ENCODE measurements around the gene RNF214. TPM values are rescaled to one million over a fixed set of nuclear protein-coding genes. Genes with fewer than 3 reads are reported as not detected.
"Not testable (repeated sequence)": the region's sequence is repeated elsewhere in the genome, so short reads cannot be mapped to it uniquely, and the experiment has no call there.

The RNF214 gene
- total RNA-seq, 1 experiment from 2014 or later: 7.0 TPM

DNA sequence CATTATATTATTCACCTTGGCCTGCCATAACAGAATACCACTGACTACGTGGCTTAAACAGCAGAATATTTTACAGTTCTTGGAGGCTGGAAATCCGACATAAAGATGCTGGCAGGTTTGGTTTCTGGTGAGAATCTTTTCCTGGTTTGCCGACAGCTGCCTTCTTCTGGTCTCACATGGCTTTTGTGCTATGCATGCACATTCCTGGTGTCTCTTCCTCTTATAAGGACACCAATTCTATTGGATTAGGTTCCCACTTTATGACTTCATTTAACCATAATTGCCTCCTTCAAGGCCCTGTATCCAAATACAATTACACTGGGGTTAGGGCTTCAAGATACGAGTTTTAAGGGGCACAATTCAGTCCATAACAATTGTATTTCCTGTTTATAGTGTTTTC is 17.1 kb downstream of the RNF214 start:
- Histone ChIP-seq H3K4me2 (ENCODE audit: low read depth, low read length, poor library complexity, severe bottlenecking) (no peak overlapping the region), H2AFZ (ENCODE audit: low read length) (no peak overlapping the region), H3K27me3 (ENCODE audit: low read length) (no peaks in the 10 kb centered on the region), H4K20me1 (ENCODE audit: insufficient read depth, low read depth, low read length) (no peaks in the 10 kb centered on the region), H3K36me3 (ENCODE audit: insufficient read depth, low read length) (0 out of 2 replicates have a peak, but pooled peaks cover 3% of the 10 kb centered on the region), H3K9ac (ENCODE audit: low read length) (no peak overlapping the region), H3K4me1 (ENCODE audit: low read length) (no peaks in the 10 kb centered on the region), H3K27ac (ENCODE audit: low read length) (no peak overlapping the region), H3K9me2 (replicated peaks; ENCODE audit: insufficient read depth, low read length) (no peaks in the 10 kb centered on the region), H3K79me2 (ENCODE audit: low read length) (no peaks in the 10 kb centered on the region), H3K9me3 (ENCODE audit: low read length) (no peaks in the 10 kb centered on the region), H3K4me3 (ENCODE audit: low read length) (no peak overlapping the region)
- DNase-seq: no peak

- Histone ChIP-seq H3K4me3 (ENCODE audit: low read length) (no peak overlapping the region), H3K4me1 (ENCODE audit: low read length) (no peaks in the 10 kb centered on the region), H3K9me3 (ENCODE audit: low read length) (no peaks in the 10 kb centered on the region), H3K9me2 (replicated peaks; ENCODE audit: insufficient read depth, low read length) (no peaks in the 10 kb centered on the region), H3K9ac (ENCODE audit: low read length) (no peak overlapping the region), H2AFZ (ENCODE audit: low read length) (no peak overlapping the region), H3K4me2 (ENCODE audit: low read depth, low read length, poor library complexity, severe bottlenecking) (no peak overlapping the region), H3K27ac (ENCODE audit: low read length) (no peak overlapping the region), H3K27me3 (ENCODE audit: low read length) (no peaks in the 10 kb centered on the region), H3K79me2 (ENCODE audit: low read length) (no peaks in the 10 kb centered on the region), H4K20me1 (ENCODE audit: insufficient read depth, low read depth, low read length) (no peaks in the 10 kb centered on the region), H3K36me3 (ENCODE audit: insufficient read depth, low read length) (0 out of 2 replicates have a peak, but pooled peaks cover 3% of the 10 kb centered on the region)
- DNase-seq: no peak
These were observed 19.0 kb downstream of the RNF214 start for GRCh38 chr11:117251506-117251905.

- no peaks in the 10 kb centered on the region for H3K36me3 ChIP-seq (ENCODE audit: insufficient read depth, low read length)
- H3K9me3 ChIP-seq (ENCODE audit: low read length): no peaks in the 10 kb centered on the region
- no peak overlapping the region for H3K9ac ChIP-seq (ENCODE audit: low read length)
- no peaks in the 10 kb centered on the region for H3K79me2 ChIP-seq (ENCODE audit: low read length)
- H3K27me3 ChIP-seq (ENCODE audit: low read length): no peaks in the 10 kb centered on the region
- no peaks in the 10 kb centered on the region for H3K9me2 ChIP-seq (replicated peaks; ENCODE audit: insufficient read depth, low read length)
- no peaks in the 10 kb centered on the region for H4K20me1 ChIP-seq (ENCODE audit: insufficient read depth, low read depth, low read length)
- no peak for DNase-seq
- no peak overlapping the region for H2AFZ ChIP-seq (ENCODE audit: low read length)
- H3K27ac ChIP-seq (ENCODE audit: low read length): no peak overlapping the region
- no peak overlapping the region for H3K4me2 ChIP-seq (ENCODE audit: low read depth, low read length, poor library complexity, severe bottlenecking)
- H3K4me3 ChIP-seq (ENCODE audit: low read length): no peak overlapping the region
- H3K4me1 ChIP-seq (ENCODE audit: low read length): no peaks in the 10 kb centered on the region
These were observed 23.5 kb downstream of the RNF214 start for GRCh38 chr11:117255966-117256365.

DNA sequence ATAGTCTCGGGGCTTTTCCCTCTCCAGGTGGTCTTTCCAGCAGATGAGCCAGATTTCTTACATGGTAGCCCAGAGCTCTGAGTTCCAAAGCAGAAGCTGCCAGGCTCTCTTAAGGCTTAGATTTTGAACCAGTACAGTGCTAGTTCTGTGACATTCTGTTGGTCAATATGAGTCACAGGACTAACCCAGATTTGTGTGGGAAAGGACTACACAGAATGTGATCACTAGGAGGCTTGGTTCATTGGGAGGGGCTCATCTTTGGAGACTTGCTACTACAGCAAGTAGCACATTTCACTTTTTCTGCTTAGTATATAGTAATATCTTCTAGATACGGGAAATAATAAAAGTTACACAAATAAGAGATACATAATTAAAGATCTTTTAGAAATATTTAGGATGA is 24.1 kb downstream of the RNF214 start:
- H3K4me3 ChIP-seq (ENCODE audit: low read length): no peak overlapping the region
- H3K9me3 ChIP-seq (ENCODE audit: low read length): no peaks in the 10 kb centered on the region
- H3K4me1 ChIP-seq (ENCODE audit: low read length): no peaks in the 10 kb centered on the region
- H3K27ac ChIP-seq (ENCODE audit: low read length): no peak overlapping the region
- H3K9ac ChIP-seq (ENCODE audit: low read length): no peak overlapping the region
- no peaks in the 10 kb centered on the region for H3K9me2 ChIP-seq (replicated peaks; ENCODE audit: insufficient read depth, low read length)
- no peaks in the 10 kb centered on the region for H3K36me3 ChIP-seq (ENCODE audit: insufficient read depth, low read length)
- H2AFZ ChIP-seq (ENCODE audit: low read length): no peak overlapping the region
- H3K4me2 ChIP-seq (ENCODE audit: low read depth, low read length, poor library complexity, severe bottlenecking): no peak overlapping the region
- no peaks in the 10 kb centered on the region for H3K27me3 ChIP-seq (ENCODE audit: low read length)
- no peaks in the 10 kb centered on the region for H4K20me1 ChIP-seq (ENCODE audit: insufficient read depth, low read depth, low read length)
- no peak for DNase-seq
- no peaks in the 10 kb centered on the region for H3K79me2 ChIP-seq (ENCODE audit: low read length)

GRCh38 chr11:117258576-117258975 is 26.1 kb downstream of the RNF214 start:
- no peak overlapping the region for H3K27ac ChIP-seq (ENCODE audit: low read length)
- H3K9me2 ChIP-seq (replicated peaks; ENCODE audit: insufficient read depth, low read length): no peaks in the 10 kb centered on the region
- no peak overlapping the region for H3K4me2 ChIP-seq (ENCODE audit: low read depth, low read length, poor library complexity, severe bottlenecking)
- no peaks in the 10 kb centered on the region for H3K36me3 ChIP-seq (ENCODE audit: insufficient read depth, low read length)
- no peak overlapping the region for H3K4me3 ChIP-seq (ENCODE audit: low read length)
- no peaks in the 10 kb centered on the region for H3K9me3 ChIP-seq (ENCODE audit: low read length)
- H3K79me2 ChIP-seq (ENCODE audit: low read length): no peaks in the 10 kb centered on the region
- H2AFZ ChIP-seq (ENCODE audit: low read length): no peak overlapping the region
- no peaks in the 10 kb centered on the region for H4K20me1 ChIP-seq (ENCODE audit: insufficient read depth, low read depth, low read length)
- no peaks in the 10 kb centered on the region for H3K27me3 ChIP-seq (ENCODE audit: low read length)
- no peak overlapping the region for H3K9ac ChIP-seq (ENCODE audit: low read length)
- H3K4me1 ChIP-seq (ENCODE audit: low read length): no peaks in the 10 kb centered on the region
- no peak for DNase-seq

DNA sequence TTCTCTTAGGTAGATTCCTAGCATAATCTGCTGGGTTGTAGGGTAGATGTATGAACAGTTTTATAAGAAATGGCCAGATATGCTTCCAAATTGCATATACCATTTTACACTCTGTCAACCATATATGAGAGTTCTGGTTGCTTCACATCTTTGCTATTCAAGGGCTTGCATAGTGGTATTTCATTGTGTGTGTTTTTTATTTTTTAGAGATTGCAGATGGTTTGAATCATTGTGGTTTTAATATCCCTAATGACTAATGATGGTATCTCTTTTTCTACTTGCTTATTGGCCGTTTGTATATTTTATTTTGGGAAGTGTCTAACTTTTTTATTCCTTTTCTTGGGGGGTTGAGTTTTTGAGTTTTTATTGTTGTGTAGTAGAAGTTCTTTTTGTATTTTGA is 26.9 kb downstream of the RNF214 start:
- Histone ChIP-seq H4K20me1 (ENCODE audit: insufficient read depth, low read depth, low read length) (no peaks in the 10 kb centered on the region), H3K36me3 (ENCODE audit: insufficient read depth, low read length) (no peaks in the 10 kb centered on the region), H3K4me1 (ENCODE audit: low read length) (no peaks in the 10 kb centered on the region), H3K79me2 (ENCODE audit: low read length) (no peaks in the 10 kb centered on the region), H3K9me2 (replicated peaks; ENCODE audit: insufficient read depth, low read length) (no peaks in the 10 kb centered on the region), H3K27me3 (ENCODE audit: low read length) (no peaks in the 10 kb centered on the region), H2AFZ (ENCODE audit: low read length) (no peak overlapping the region), H3K4me3 (ENCODE audit: low read length) (no peak overlapping the region), H3K9me3 (ENCODE audit: low read length) (no peaks in the 10 kb centered on the region), H3K27ac (ENCODE audit: low read length) (no peak overlapping the region), H3K9ac (ENCODE audit: low read length) (no peak overlapping the region), H3K4me2 (ENCODE audit: low read depth, low read length, poor library complexity, severe bottlenecking) (no peak overlapping the region)
- no peak for DNase-seq

- H3K36me3 ChIP-seq (ENCODE audit: insufficient read depth, low read length); H3K9me2 ChIP-seq (replicated peaks; ENCODE audit: insufficient read depth, low read length); H3K9ac ChIP-seq (ENCODE audit: low read length); H3K79me2 ChIP-seq (ENCODE audit: low read length); DNase-seq; H3K4me1 ChIP-seq (ENCODE audit: low read length); H3K9me3 ChIP-seq (ENCODE audit: low read length); H3K27ac ChIP-seq (ENCODE audit: low read length); H3K4me3 ChIP-seq (ENCODE audit: low read length); H2AFZ ChIP-seq (ENCODE audit: low read length); H3K27me3 ChIP-seq (ENCODE audit: low read length); H4K20me1 ChIP-seq (ENCODE audit: insufficient read depth, low read depth, low read length); H3K4me2 ChIP-seq (ENCODE audit: low read depth, low read length, poor library complexity, severe bottlenecking): not testable (repeated sequence)
These were observed 32.3 kb downstream of the RNF214 start for GRCh38 chr11:117264624-117265323.

DNA sequence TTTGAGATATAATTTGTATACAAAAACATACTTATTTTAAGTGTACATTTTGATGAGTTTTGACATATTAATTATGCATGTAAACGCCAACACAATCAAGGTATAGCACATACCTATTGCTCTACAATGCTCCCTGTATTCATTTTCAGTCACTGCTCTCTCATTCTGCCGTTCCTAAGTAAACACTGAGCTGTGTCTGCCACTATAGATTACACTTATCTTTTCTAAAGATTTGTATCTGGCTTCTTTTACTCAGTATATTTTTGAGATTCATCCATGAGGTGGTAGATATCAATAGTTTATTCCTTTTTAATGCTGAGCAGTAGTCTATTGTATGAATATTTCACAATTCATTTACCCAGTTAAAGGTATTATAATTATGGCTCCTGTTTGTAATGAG is 33.3 kb downstream of the RNF214 start:
- H3K9me2 ChIP-seq (replicated peaks; ENCODE audit: insufficient read depth, low read length): no peaks in the 10 kb centered on the region
- no peaks in the 10 kb centered on the region for H3K4me1 ChIP-seq (ENCODE audit: low read length)
- H2AFZ ChIP-seq (ENCODE audit: low read length): no peak overlapping the region
- H4K20me1 ChIP-seq (ENCODE audit: insufficient read depth, low read depth, low read length): no peaks in the 10 kb centered on the region
- H3K4me3 ChIP-seq (ENCODE audit: low read length): no peak overlapping the region
- no peaks in the 10 kb centered on the region for H3K79me2 ChIP-seq (ENCODE audit: low read length)
- no peaks in the 10 kb centered on the region for H3K9me3 ChIP-seq (ENCODE audit: low read length)
- no peak overlapping the region for H3K4me2 ChIP-seq (ENCODE audit: low read depth, low read length, poor library complexity, severe bottlenecking)
- H3K27me3 ChIP-seq (ENCODE audit: low read length): no peaks in the 10 kb centered on the region
- H3K9ac ChIP-seq (ENCODE audit: low read length): no peak overlapping the region
- H3K27ac ChIP-seq (ENCODE audit: low read length): no peak overlapping the region
- H3K36me3 ChIP-seq (ENCODE audit: insufficient read depth, low read length): no peaks in the 10 kb centered on the region
- no peak for DNase-seq
